ENCODE measurements around the gene PIEZO2.

DNA sequence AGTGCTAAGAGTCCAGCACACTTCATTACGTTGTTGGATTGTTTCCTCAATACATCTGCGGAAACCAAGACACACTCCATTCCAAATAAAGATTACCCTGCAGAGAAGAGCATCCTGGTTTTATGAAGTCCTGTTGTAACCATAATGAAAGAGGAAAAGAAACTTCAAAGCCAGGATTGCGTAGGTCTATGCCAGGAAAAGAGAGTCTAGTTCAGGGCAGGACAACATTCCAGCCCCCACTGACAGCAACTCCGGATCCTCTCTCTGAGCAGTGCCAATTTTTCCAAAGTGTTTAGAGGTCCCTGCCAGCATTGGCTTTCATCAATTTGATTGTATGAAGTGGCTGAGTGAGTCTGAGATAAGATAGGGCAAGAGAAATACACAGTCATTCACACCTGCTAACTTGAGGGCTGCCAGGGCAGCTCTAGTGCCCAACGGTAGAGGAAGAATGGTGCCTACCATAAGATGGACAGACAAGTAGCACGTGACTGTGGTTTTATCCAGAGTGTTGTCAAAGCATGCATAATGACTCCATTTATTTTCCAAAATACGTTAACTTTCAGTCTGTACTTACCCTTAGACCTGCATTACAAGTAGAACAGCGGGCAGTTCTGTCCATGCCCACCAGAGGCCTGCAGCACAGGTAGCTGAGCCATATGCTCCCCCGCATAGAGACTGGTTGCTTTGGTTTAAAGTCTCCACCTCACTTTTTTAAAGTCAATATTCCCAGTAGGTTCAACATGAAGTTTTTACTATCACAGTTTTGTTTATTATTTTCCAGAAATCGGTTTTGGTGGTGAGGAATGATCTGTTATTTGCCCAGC is 23.7 kb downstream of the PIEZO2 start:
- TF ChIP-seq POLR2A (IDR thresholded peaks at IDR 0.05; ENCODE audit: low read depth, low read length) (no peak), POU2F2 (IDR thresholded peaks at IDR 0.05; ENCODE audit: low read depth, low read length) (no peak), POLR2AphosphoS5 (IDR thresholded peaks at IDR 0.05; ENCODE audit: low read depth, low read length) (no peak)

Measured in GM12891 (cell line).